Gastroesophageal sphincter (tissue), 3 donors: ENCODE measurements around the gene SPINT2.

Experiments used
- POLR2A ChIP-seq, 2 donors: fragments of 450-650 bp; IDR thresholded peaks; one replicate each; pipeline ENCODE4 v1.6.1; 2017; ENCODE audit warnings: antibody characterized with exemption in 2 of 2, mild to moderate bottlenecking in 2 of 2, moderate library complexity in 1 of 2
- POLR2AphosphoS5 ChIP-seq: sonication (generic); formaldehyde crosslinking; IDR thresholded peaks from one replicate; pipeline ENCODE4 v1.6.1; 2017; ENCODE audit warnings: antibody characterized with exemption
- TF ChIP-seq, protein P1 (sequence below), 4 experiments: fragments of 200-600 bp in 2 of 4; fragments of 450-650 bp in 2 of 4; sonication (generic) in 1 of 4; IDR thresholded peaks; one replicate each; pipeline ENCODE4 v1.5.1; 2017 to 2019; ENCODE audit warnings: antibody characterized with exemption in 4 of 4, mild to moderate bottlenecking in 2 of 4, moderate library complexity in 2 of 4

DNA sequence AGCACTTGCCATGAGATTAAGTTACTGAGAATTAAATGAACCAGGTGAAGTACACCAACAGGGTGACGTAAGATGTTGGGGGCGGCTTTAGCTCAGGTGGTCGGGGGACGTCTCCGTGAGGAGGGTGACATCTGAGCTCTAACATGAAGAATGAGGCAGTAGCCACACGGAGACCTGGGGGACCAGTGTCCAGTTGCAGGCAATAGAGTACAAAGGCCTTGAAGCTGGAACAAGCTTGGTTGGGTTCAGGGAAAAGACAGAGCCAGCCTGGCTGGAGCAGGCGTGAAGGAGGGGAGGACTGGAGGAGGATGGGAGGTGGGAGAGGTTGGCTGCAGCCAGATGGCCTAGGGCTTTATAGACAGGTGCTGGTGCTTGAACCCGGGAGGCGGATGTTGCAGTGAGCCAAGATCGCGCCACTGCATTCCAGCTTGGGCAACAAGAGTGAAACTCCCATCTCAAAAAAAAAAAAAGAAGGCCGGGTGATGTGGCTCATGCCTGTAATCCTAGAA lies 1.6 kb downstream of the SPINT2 start:
- TF ChIP-seq POLR2AphosphoS5 (no peak), POLR2A (IDR thresholded peaks at IDR 0.05) (no peak)
- TF ChIP-seq, protein P1, sequence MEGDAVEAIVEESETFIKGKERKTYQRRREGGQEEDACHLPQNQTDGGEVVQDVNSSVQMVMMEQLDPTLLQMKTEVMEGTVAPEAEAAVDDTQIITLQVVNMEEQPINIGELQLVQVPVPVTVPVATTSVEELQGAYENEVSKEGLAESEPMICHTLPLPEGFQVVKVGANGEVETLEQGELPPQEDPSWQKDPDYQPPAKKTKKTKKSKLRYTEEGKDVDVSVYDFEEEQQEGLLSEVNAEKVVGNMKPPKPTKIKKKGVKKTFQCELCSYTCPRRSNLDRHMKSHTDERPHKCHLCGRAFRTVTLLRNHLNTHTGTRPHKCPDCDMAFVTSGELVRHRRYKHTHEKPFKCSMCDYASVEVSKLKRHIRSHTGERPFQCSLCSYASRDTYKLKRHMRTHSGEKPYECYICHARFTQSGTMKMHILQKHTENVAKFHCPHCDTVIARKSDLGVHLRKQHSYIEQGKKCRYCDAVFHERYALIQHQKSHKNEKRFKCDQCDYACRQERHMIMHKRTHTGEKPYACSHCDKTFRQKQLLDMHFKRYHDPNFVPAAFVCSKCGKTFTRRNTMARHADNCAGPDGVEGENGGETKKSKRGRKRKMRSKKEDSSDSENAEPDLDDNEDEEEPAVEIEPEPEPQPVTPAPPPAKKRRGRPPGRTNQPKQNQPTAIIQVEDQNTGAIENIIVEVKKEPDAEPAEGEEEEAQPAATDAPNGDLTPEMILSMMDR (IDR thresholded peaks at IDR 0.05) = no peak
